Colonic mucosa (tissue), 4 donors: Measurements from ENCODE around the gene ACAP1. TPM values are rescaled to one million over a fixed set of nuclear protein-coding genes. Genes with fewer than 3 reads are reported as not detected.

Experiments
- DNase-seq: peaks from one replicate; pipeline ENCODE4 v3.0.0-alpha.2; 2020
- H3K27ac ChIP-seq: fragments of 200-600 bp; one replicate; pipeline ENCODE4 v1.8.0; 2021
- H3K27me3 ChIP-seq: fragments of 200-600 bp; one replicate; pipeline ENCODE4 v1.8.0; 2021
- H3K36me3 ChIP-seq: fragments of 200-600 bp; one replicate; pipeline ENCODE4 v1.8.0; 2021
- H3K4me1 ChIP-seq: fragments of 200-600 bp; one replicate; pipeline ENCODE4 v1.8.0; 2021; ENCODE audit warnings: mild to moderate bottlenecking
- H3K4me3 ChIP-seq: fragments of 200-600 bp; one replicate; pipeline ENCODE4 v1.8.0; 2021
- H3K9ac ChIP-seq, 2 donors: one replicate each; pipeline ENCODE4 v1.7.0; 2013; ENCODE audit warnings: control low read depth in 2 of 2, low read depth in 2 of 2, low read length in 2 of 2
- H3K9me3 ChIP-seq: fragments of 200-600 bp; one replicate; pipeline ENCODE4 v1.8.0; 2021
- CTCF ChIP-seq: fragments of 200-600 bp; IDR thresholded peaks from one replicate; pipeline ENCODE4 v1.8.0; 2022; ENCODE audit warnings: antibody characterized with exemption, mild to moderate bottlenecking
- intact Hi-C: fragments of 100-400 bp; cut with DNase I; formaldehyde crosslinking; loops from one replicate; pipeline ENCODE4 v1.14.1; 2022
- total RNA-seq, 2 donors: library from RNA; stranded (reverse); fragmentation: NEBNext Ultra II Directional in 1 of 2; extraction: Animal tissue kit (Norgen Biotek cat#: 25700) in 1 of 2; gene quantifications; one replicate each; pipeline ENCODE4 v1.2.1, GENCODE V29; 2021
- donor health status: healthy.
- donor health status: DM: no; HTN: no; CAD: no.
- donor health status: DM: no; HTN: no; CAD: no.

Gene ACAP1
- total RNA-seq, 2 donors from 2014 or later: 7.4 to 12.1 TPM

- TF ChIP-seq CTCF: no peak
- H3K9me3 ChIP-seq: no peaks in the 10 kb centered on the region
- intact Hi-C loops: no loop called here
- H3K9ac ChIP-seq: no peak overlapping the region
- H3K4me1 ChIP-seq: peaks cover 10% of the 10 kb centered on the region
- H3K36me3 ChIP-seq: peaks cover 18% of the 10 kb centered on the region
- H3K4me3 ChIP-seq: no peak overlapping the region
- no peaks in the 10 kb centered on the region for H3K27me3 ChIP-seq
- DNase-seq: no peak
- no peak overlapping the region for H3K27ac ChIP-seq
These were observed 11.9 kb upstream of the ACAP1 start for GRCh38 chr17:7324438-7324779.

GRCh38 chr17:7325031-7325528 is 11.2 kb upstream of the ACAP1 start:
- Histone ChIP-seq H3K9ac (no peak overlapping the region), H3K36me3 (peaks cover 18% of the 10 kb centered on the region), H3K4me1 (peaks cover 10% of the 10 kb centered on the region), H3K27ac (no peak overlapping the region), H3K4me3 (no peak overlapping the region), H3K27me3 (no peaks in the 10 kb centered on the region), H3K9me3 (no peaks in the 10 kb centered on the region)
- no peak for TF ChIP-seq CTCF
- DNase-seq: no peak
- intact Hi-C loops: no loop called here

GRCh38 chr17:7326186-7326585 is 10.1 kb upstream of the ACAP1 start:
- H3K9me3 ChIP-seq: no peaks in the 10 kb centered on the region
- no peak for TF ChIP-seq CTCF
- no peaks in the 10 kb centered on the region for H3K27me3 ChIP-seq
- no peak for DNase-seq
- intact Hi-C loops: no loop called here
- peaks cover 10% of the 10 kb centered on the region for H3K4me1 ChIP-seq
- H3K36me3 ChIP-seq: peaks cover 18% of the 10 kb centered on the region
- H3K9ac ChIP-seq: no peak overlapping the region
- H3K27ac ChIP-seq: no peak overlapping the region
- H3K4me3 ChIP-seq: no peak overlapping the region

GRCh38 chr17:7327056-7327455 is 9.3 kb upstream of the ACAP1 start:
- Histone ChIP-seq H3K4me3 (no peak overlapping the region), H3K27me3 (no peaks in the 10 kb centered on the region), H3K9ac (no peak overlapping the region), H3K27ac (no peak overlapping the region), H3K36me3 (peaks cover 13% of the 10 kb centered on the region), H3K9me3 (no peaks in the 10 kb centered on the region), H3K4me1 (peaks cover 10% of the 10 kb centered on the region)
- no peak for TF ChIP-seq CTCF
- DNase-seq: no peak
- intact Hi-C loops: no loop called here

GRCh38 chr17:7327501-7327900 is 8.8 kb upstream of the ACAP1 start:
- peaks cover 8% of the 10 kb centered on the region for H3K36me3 ChIP-seq
- no peak for DNase-seq
- no peak overlapping the region for H3K9ac ChIP-seq

More at GRCh38 chr17:7327501-7327900, 8.8 kb upstream of the ACAP1 start:
- H3K27me3 ChIP-seq: no peaks in the 10 kb centered on the region
- H3K4me3 ChIP-seq: no peak overlapping the region
- no peak overlapping the region for H3K27ac ChIP-seq
- no peaks in the 10 kb centered on the region for H3K9me3 ChIP-seq
- H3K4me1 ChIP-seq: peaks cover 10% of the 10 kb centered on the region
- TF ChIP-seq CTCF: no peak
- intact Hi-C loops: no loop called here
